ENCODE measurements around the gene KIF25. TPM values are rescaled to one million over a fixed set of nuclear protein-coding genes. Genes with fewer than 3 reads are reported as not detected.

KIF25 gene
- total RNA-seq, 1 experiment from 2014 or later = 0.28 TPM

GRCh38 chr6:167948716-167949115 is 48.8 kb upstream of the KIF25 start (continued):
- TF ChIP-seq AFF4 (CRISPR knock-in tag; IDR thresholded peaks at IDR 0.05; ENCODE audit: borderline replicate concordance) = no peak
- TF ChIP-seq EMX1 (CRISPR knock-in tag; IDR thresholded peaks at IDR 0.05) = no peak
- no peak for TF ChIP-seq KAT7 (CRISPR knock-in tag; IDR thresholded peaks at IDR 0.05; ENCODE audit: borderline replicate concordance)
- no peak for TF ChIP-seq CTCF (IDR thresholded peaks at IDR 0.05)
- no peak for TF ChIP-seq TEAD4 (CRISPR knock-in tag; IDR thresholded peaks at IDR 0.05)
- TF ChIP-seq OVOL2 (CRISPR knock-in tag; IDR thresholded peaks at IDR 0.05; ENCODE audit: borderline replicate concordance) = no peak
- TF ChIP-seq E2F1 (CRISPR knock-in tag; IDR thresholded peaks at IDR 0.05) = no peak
- TF ChIP-seq ZNF423 (CRISPR knock-in tag; IDR thresholded peaks at IDR 0.05) = no peak
- no peak for TF ChIP-seq RELA (CRISPR knock-in tag; IDR thresholded peaks at IDR 0.05; ENCODE audit: borderline replicate concordance)
- no peak for TF ChIP-seq HMGXB4 (CRISPR knock-in tag; IDR thresholded peaks at IDR 0.05)
- TF ChIP-seq ZNF317 (CRISPR knock-in tag; IDR thresholded peaks at IDR 0.05; ENCODE audit: borderline replicate concordance, low read depth) = no peak
- no peak for TF ChIP-seq SP1 (CRISPR knock-in tag; conservative IDR thresholded peaks at IDR 0.05)

- Mint-ChIP-seq H3K27ac (no peak overlapping the region), H3K9me3 (no peaks in the 10 kb centered on the region), H3K4me1 (no peaks in the 10 kb centered on the region), H3K27me3 (ENCODE audit: low read depth) (no peaks in the 10 kb centered on the region), H3K4me3 (no peak overlapping the region), H3K36me3 (peaks cover 66% of the 10 kb centered on the region)
- DNase-seq (ENCODE audit: low spot score) = no peak
- no peak for ATAC-seq
- CTCF ChIA-PET = no interaction called here
- POLR2A ChIA-PET = no interaction called here
- TF ChIP-seq FOXJ3 (CRISPR knock-in tag; IDR thresholded peaks at IDR 0.05; ENCODE audit: borderline replicate concordance) = no peak
- TF ChIP-seq IRF2 (CRISPR knock-in tag; IDR thresholded peaks at IDR 0.05; ENCODE audit: borderline replicate concordance, low read depth) = no peak
- no peak for TF ChIP-seq CDX4 (CRISPR knock-in tag; IDR thresholded peaks at IDR 0.05; ENCODE audit: borderline replicate concordance)
- TF ChIP-seq ZNF219 (CRISPR knock-in tag; IDR thresholded peaks at IDR 0.05; ENCODE audit: borderline replicate concordance) = no peak
- no peak for TF ChIP-seq TEAD1 (CRISPR knock-in tag; IDR thresholded peaks at IDR 0.05)
- no peak for TF ChIP-seq TP53 (CRISPR knock-in tag; IDR thresholded peaks at IDR 0.05)
- no peak for TF ChIP-seq CREB1 (CRISPR knock-in tag; IDR thresholded peaks at IDR 0.05)
- no peak for TF ChIP-seq ZNF121 (CRISPR knock-in tag; IDR thresholded peaks at IDR 0.05)
- no peak for TF ChIP-seq NFE2L1 (CRISPR knock-in tag; IDR thresholded peaks at IDR 0.05)
- TF ChIP-seq MAX (CRISPR knock-in tag; IDR thresholded peaks at IDR 0.05) = no peak
- TF ChIP-seq USF1 (CRISPR knock-in tag; IDR thresholded peaks at IDR 0.05) = no peak
- no peak for TF ChIP-seq ATF3 (CRISPR knock-in tag; conservative IDR thresholded peaks at IDR 0.05)
- TF ChIP-seq FOXK1 (CRISPR knock-in tag; IDR thresholded peaks at IDR 0.05) = no peak
Measured at GRCh38 chr6:167949121-167949684, 48.3 kb upstream of the KIF25 start.

Measured in WTC11 (cell line).